ENCODE data around the gene SERTM1. TPM values are rescaled to one million over a fixed set of nuclear protein-coding genes. Genes with fewer than 3 reads are reported as not detected.

The SERTM1 gene
- total and polyA plus RNA-seq, 2 donors (not counting 3 experiments of a cell fraction or from before 2014, with no cell fraction given) = 0.06 TPM; not detected in 1

GRCh38 chr13:36681894-36682624 is 8.2 kb downstream of the SERTM1 start:
- no TSS peak for BruUV-seq (replicated peaks)
- Histone ChIP-seq H3K9me3 (replicated peaks; ENCODE audit: control insufficient read depth, insufficient read depth, low read length) (no peaks in the 10 kb centered on the region), H3K79me2 (ENCODE audit: control insufficient read depth, insufficient read depth, low read length) (no peaks in the 10 kb centered on the region), H3K4me3 (replicated peaks in 1 of 3; ENCODE audit: insufficient read depth in 1 of 3, low read depth in 1 of 3, low read length in 3 of 3) (no peak overlapping the region), H4K20me1 (replicated peaks; ENCODE audit: control insufficient read depth, extremely low read depth, insufficient read depth, low read length) (no peaks in the 10 kb centered on the region), H3K27ac (ENCODE audit: insufficient read depth, low read depth, low read length) (no peak overlapping the region), H3K9me1 (replicated peaks; ENCODE audit: control insufficient read depth, extremely low read depth, insufficient read depth, low read length) (no peaks in the 10 kb centered on the region), H3K9ac (replicated peaks; ENCODE audit: extremely low read depth, insufficient read depth, low read length) (no peak overlapping the region), H3K27me3 (ENCODE audit: control insufficient read depth in 2 of 2, insufficient read depth in 2 of 2, low read length in 2 of 2) (peaks cover 0 to 6% of the 10 kb centered on the region in 2 experiments), H2AFZ (ENCODE audit: low read depth, low read length) (no peak overlapping the region), H3K4me1 (ENCODE audit: control insufficient read depth, extremely low read depth, insufficient read depth, low read length) (no peaks in the 10 kb centered on the region), H3K36me3 (ENCODE audit: control insufficient read depth in 2 of 2, extremely low read depth in 1 of 2, insufficient read depth in 2 of 2, low read length in 2 of 2) (no peaks in the 10 kb centered on the region), H3K4me2 (ENCODE audit: insufficient read depth, low read length) (no peak overlapping the region)
- FAIRE-seq (no peak), DNase-seq (ENCODE audit: low read depth, low spot score) (no peak)
- intact Hi-C loops (cut with micrococcal nuclease) (no loop called here), dilution Hi-C loops (cut with MboI; ENCODE audit: extremely low pct_ligation_motif_present, low sequenced_read_pairs) (no loop called here)
- CTCF ChIA-PET = interaction anchor here (0.9 to 2.7 kb wide), 3 partner anchors 54 to 228 kb away, joined by 3 to 12 read pairs (median 6); no protein-coding TSS in a partner anchor
- POLR2A ChIA-PET = no interaction called here
- TF ChIP-seq CTCF (IDR thresholded peaks at IDR 0.05; ENCODE audit: extremely low read depth in 1 of 2, insufficient read depth in 1 of 2, low read depth in 1 of 2, low read length in 2 of 2) = no peak
- TF ChIP-seq MYC (IDR thresholded peaks at IDR 0.05; ENCODE audit: low read depth, low read length) = no peak
- no peak for TF ChIP-seq GATA2 (IDR thresholded peaks at IDR 0.05; ENCODE audit: insufficient read depth, insufficient read length, low read depth, low read length)
- no peak for TF ChIP-seq FOS (IDR thresholded peaks at IDR 0.05; ENCODE audit: borderline replicate concordance, insufficient read depth, low read length)
- no peak for TF ChIP-seq EZH2 (IDR thresholded peaks at IDR 0.05; ENCODE audit: borderline replicate concordance, low read depth, low read length, severe bottlenecking)
- no peak for TF ChIP-seq JUN (IDR thresholded peaks at IDR 0.05; ENCODE audit: borderline replicate concordance, insufficient read depth, insufficient read length, low read depth)
- TF ChIP-seq POLR2AphosphoS5 (IDR thresholded peaks at IDR 0.05; ENCODE audit: insufficient read depth, low read depth, low read length) = no peak
- TF ChIP-seq POLR2A (IDR thresholded peaks at IDR 0.05; ENCODE audit: low read depth, low read length) = no peak
- TF ChIP-seq, protein P1, sequence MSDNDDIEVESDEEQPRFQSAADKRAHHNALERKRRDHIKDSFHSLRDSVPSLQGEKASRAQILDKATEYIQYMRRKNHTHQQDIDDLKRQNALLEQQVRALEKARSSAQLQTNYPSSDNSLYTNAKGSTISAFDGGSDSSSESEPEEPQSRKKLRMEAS (IDR thresholded peaks at IDR 0.05; ENCODE audit: insufficient read depth, insufficient read length) = no peak

Data from endothelial cell of umbilical vein (primary cell).